ENCODE data around the gene EZR. TPM values are rescaled to one million over a fixed set of nuclear protein-coding genes. Genes with fewer than 3 reads are reported as not detected.
A peak's percentile ranks its signal among the peaks of the same experiment; 100 is the strongest.

The EZR gene
- total and polyA plus RNA-seq, 10 of the 15 experiments (the other 5 are each of a cell fraction or from before 2014, with no cell fraction given) = 79.1 to 282 (median 161) TPM

GRCh38 chr6:158853072-158853879 is 34.1 kb upstream of the EZR start (continued):
- TF ChIP-seq, protein P1, sequence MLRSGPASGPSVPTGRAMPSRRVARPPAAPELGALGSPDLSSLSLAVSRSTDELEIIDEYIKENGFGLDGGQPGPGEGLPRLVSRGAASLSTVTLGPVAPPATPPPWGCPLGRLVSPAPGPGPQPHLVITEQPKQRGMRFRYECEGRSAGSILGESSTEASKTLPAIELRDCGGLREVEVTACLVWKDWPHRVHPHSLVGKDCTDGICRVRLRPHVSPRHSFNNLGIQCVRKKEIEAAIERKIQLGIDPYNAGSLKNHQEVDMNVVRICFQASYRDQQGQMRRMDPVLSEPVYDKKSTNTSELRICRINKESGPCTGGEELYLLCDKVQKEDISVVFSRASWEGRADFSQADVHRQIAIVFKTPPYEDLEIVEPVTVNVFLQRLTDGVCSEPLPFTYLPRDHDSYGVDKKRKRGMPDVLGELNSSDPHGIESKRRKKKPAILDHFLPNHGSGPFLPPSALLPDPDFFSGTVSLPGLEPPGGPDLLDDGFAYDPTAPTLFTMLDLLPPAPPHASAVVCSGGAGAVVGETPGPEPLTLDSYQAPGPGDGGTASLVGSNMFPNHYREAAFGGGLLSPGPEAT (IDR thresholded peaks at IDR 0.05; ENCODE audit: low read depth) = 0 out of 2 replicates have a peak, but pooled peaks have one; percentile 43
- TF ChIP-seq SMAD1 (IDR thresholded peaks at IDR 0.05; ENCODE audit: low read depth, partially characterized antibody) = no peak
- TF ChIP-seq, protein P2, sequence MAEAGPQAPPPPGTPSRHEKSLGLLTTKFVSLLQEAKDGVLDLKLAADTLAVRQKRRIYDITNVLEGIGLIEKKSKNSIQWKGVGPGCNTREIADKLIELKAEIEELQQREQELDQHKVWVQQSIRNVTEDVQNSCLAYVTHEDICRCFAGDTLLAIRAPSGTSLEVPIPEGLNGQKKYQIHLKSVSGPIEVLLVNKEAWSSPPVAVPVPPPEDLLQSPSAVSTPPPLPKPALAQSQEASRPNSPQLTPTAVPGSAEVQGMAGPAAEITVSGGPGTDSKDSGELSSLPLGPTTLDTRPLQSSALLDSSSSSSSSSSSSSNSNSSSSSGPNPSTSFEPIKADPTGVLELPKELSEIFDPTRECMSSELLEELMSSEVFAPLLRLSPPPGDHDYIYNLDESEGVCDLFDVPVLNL (IDR thresholded peaks at IDR 0.05; ENCODE audit: low read depth, low read length) = no peak
- TF ChIP-seq IKZF2 (IDR thresholded peaks at IDR 0.05) = peak; percentile 73 to 77
- 0 out of 2 replicates have a peak, but pooled peaks have one; percentile 11 for TF ChIP-seq PKNOX1 (IDR thresholded peaks at IDR 0.05)
- peak; percentile 30; the same call in 1 of the 2 replicates for TF ChIP-seq CREM (IDR thresholded peaks at IDR 0.05; ENCODE audit: low read depth)
- TF ChIP-seq LARP7 (IDR thresholded peaks at IDR 0.05) = no peak
- no peak for TF ChIP-seq HSF1 (IDR thresholded peaks at IDR 0.05; ENCODE audit: low read depth, low read length)
- TF ChIP-seq NR2C1 (IDR thresholded peaks at IDR 0.05) = no peak
- no peak for TF ChIP-seq RBBP5 (conservative IDR thresholded peaks at IDR 0.05)
- 0 out of 2 replicates have a peak, but pooled peaks have one; percentile 71 for TF ChIP-seq NBN (IDR thresholded peaks at IDR 0.05)
- TF ChIP-seq ZNF24 (IDR thresholded peaks at IDR 0.05) = no peak
- TF ChIP-seq SPI1 (IDR thresholded peaks at IDR 0.05; ENCODE audit: borderline replicate concordance, insufficient read depth, low read depth, low read length) = peak; percentile 71
- TF ChIP-seq CHD1 (IDR thresholded peaks at IDR 0.05; ENCODE audit: low read depth, low read length) = no peak
- TF ChIP-seq ESRRA (IDR thresholded peaks at IDR 0.05; ENCODE audit: low read length) = no peak
- TF ChIP-seq GABPA (IDR thresholded peaks at IDR 0.05; ENCODE audit: low read depth) = no peak
- TF ChIP-seq POLR2A (IDR thresholded peaks at IDR 0.05; ENCODE audit: low read depth, low read length) = no peak
- TF ChIP-seq PAX5 (IDR thresholded peaks at IDR 0.05; ENCODE audit: borderline replicate concordance, low read depth, low read length) = 0 out of 2 replicates have a peak, but pooled peaks have one; percentile 45
- TF ChIP-seq NR2C2 (IDR thresholded peaks at IDR 0.05; ENCODE audit: borderline replicate concordance, control insufficient read depth, insufficient read length, low read depth) = peak; percentile 45
- TF ChIP-seq MEF2A (IDR thresholded peaks at IDR 0.05; ENCODE audit: insufficient read depth, low read depth, low read length) = no peak
- no peak; the same call in 1 of the 2 replicates for TF ChIP-seq ZNF207 (IDR thresholded peaks at IDR 0.05; ENCODE audit: borderline replicate concordance)
- no peak for TF ChIP-seq HDAC6 (IDR thresholded peaks at IDR 0.05; ENCODE audit: unreplicated experiment)
- no peak; the same call in 1 of the 2 replicates for TF ChIP-seq YBX1 (IDR thresholded peaks at IDR 0.05)
- TF ChIP-seq SMAD5 (IDR thresholded peaks at IDR 0.05; ENCODE audit: low read depth) = no peak
